COLO668 (cell line): ENCODE measurements around the gene DHX58.

ENCODE experiments used
- DNase-seq: peaks from one replicate; lab custom pipeline; 2025; ENCODE audit not compliant: unreplicated experiment; lab: John Stamatoyannopoulos, UW

DHX58 gene

GRCh38 chr17:42056635-42057034, 55.9 kb downstream of the DHX58 start:
- DNase-seq = no peak

GRCh38 chr17:42055496-42055895, 57.0 kb downstream of the DHX58 start:
- DNase-seq = no peak

GRCh38 chr17:42055027-42055426, 57.5 kb downstream of the DHX58 start:
- no peak for DNase-seq

GRCh38 chr17:42053731-42054500, 58.6 kb downstream of the DHX58 start:
- DNase-seq = no peak

- DNase-seq = no peak
Observed at GRCh38 chr17:42052346-42052877, 60.1 kb downstream of the DHX58 start.

GRCh38 chr17:42051645-42052044, 60.9 kb downstream of the DHX58 start:
- no peak for DNase-seq
